BLaER1 treated with 17β-estradiol and CSF1 and Interleukin-3, amounts not matched to agents 10 nM and 100 nM (cell line): ENCODE results near the gene CATSPER2.
"Not testable (repeated sequence)": the region's sequence is repeated elsewhere in the genome, so short reads cannot be mapped to it uniquely, and the experiment has no call there.

Source experiments
- H3K27ac ChIP-seq, 11 experiments: shearing (Covaris generic); formaldehyde crosslinking; 2 replicates each; pipeline ENCODE4 v1.8.1; 2022
- H3K27me3 ChIP-seq, 11 experiments: shearing (Covaris generic); formaldehyde crosslinking; 2 replicates each; pipeline ENCODE4 v1.8.1; 2022
- H3K36me3 ChIP-seq, 11 experiments: shearing (Covaris generic); formaldehyde crosslinking; 2 replicates each; pipeline ENCODE4 v1.8.1; 2022
- H3K4me1 ChIP-seq, 10 experiments: shearing (Covaris generic); formaldehyde crosslinking; 2 replicates each; pipeline ENCODE4 v1.8.1; 2022
- H3K4me2 ChIP-seq, 11 experiments: shearing (Covaris generic); formaldehyde crosslinking; 2 replicates each; pipeline ENCODE4 v1.8.1; 2022
- H3K4me3 ChIP-seq, 10 experiments: shearing (Covaris generic); formaldehyde crosslinking; 2 replicates each; pipeline ENCODE4 v1.8.1; 2022
- H3K9ac ChIP-seq, 11 experiments: shearing (Covaris generic); formaldehyde crosslinking; 2 replicates each; pipeline ENCODE4 v1.8.1; 2022
- H3K9me3 ChIP-seq, 11 experiments: shearing (Covaris generic); formaldehyde crosslinking; replicated peaks in 1 of 11; 2 replicates each; pipeline ENCODE4 v1.8.1; 2022
- H4K20me1 ChIP-seq, 11 experiments: shearing (Covaris generic); formaldehyde crosslinking; 2 replicates each; pipeline ENCODE4 v1.8.1; 2022
- Cebpa-rat ChIP-seq, 11 experiments: shearing (Covaris generic); IDR thresholded peaks; 2 replicates each; pipeline ENCODE4 v1.8.1; 2022

CATSPER2 gene

DNA sequence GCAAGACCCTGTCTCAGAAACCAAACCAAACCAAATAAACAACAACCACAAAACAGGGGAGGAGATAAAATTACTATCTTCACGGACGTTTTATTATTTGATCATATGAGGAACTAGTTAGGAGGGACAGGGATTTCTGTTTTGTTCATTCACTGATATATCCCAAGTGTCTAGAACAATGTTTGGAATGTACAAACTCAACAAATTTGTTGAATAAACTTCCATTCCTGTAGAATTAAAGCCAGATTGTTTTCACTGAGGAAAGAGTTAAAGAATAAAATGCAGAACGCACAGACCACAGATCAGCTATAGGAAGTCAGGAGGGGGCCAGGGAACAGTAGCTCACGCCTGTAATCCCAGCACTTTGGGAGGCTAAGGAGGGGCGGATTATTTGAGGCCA, 23.5 kb downstream of the CATSPER2 start:
- Histone ChIP-seq H3K36me3 (no peaks in the 10 kb centered on the region), H3K4me1 (peaks cover 0 to 7% (median 0%) of the 10 kb centered on the region in 10 experiments; a peak in 2 of 20 replicates), H3K4me3 (no peak overlapping the region), H3K27ac (no peak overlapping the region), H4K20me1 (no peaks in the 10 kb centered on the region), H3K27me3 (no peaks in the 10 kb centered on the region), H3K4me2 (no peak overlapping the region), H3K9ac (no peak overlapping the region), H3K9me3 (no peaks in the 10 kb centered on the region)
- no peak for TF ChIP-seq Cebpa-rat (IDR thresholded peaks at IDR 0.05)

DNA sequence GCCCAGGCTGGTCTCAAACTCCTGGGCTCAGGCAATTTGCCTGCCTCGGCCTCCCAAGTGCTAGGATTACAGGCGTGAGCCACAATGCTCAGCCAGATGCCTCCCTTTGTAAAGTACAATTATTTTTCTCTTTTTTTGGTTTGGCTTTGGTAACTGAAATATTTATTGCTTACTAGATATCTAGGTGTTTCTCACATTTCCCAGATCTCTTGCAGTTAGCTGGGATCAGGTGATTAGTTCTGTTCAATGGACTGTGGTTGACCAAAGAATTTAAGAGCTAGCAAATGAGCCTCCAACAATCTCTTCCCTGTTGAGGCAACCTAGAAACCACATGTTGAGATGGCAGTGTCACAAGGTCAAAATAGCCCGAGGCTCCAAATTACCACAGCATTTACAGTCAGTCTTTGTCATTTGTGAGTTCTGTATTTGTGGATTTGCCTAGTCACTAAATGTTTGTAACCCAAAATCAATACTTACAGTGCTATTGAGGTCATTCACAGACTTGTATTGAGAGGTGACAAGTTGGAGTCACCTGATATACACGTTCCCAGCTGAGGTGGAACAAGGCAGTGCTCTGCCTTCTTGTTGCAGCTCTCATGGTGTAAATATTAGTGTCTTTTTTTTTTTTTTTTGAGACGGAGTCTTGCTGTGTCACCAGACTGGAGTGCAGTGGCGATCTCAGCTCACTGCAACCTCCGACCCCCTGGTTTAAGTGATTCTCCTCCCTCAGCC, 26.4 kb downstream of the CATSPER2 start:
- H3K27me3 ChIP-seq = not testable (repeated sequence)

DNA sequence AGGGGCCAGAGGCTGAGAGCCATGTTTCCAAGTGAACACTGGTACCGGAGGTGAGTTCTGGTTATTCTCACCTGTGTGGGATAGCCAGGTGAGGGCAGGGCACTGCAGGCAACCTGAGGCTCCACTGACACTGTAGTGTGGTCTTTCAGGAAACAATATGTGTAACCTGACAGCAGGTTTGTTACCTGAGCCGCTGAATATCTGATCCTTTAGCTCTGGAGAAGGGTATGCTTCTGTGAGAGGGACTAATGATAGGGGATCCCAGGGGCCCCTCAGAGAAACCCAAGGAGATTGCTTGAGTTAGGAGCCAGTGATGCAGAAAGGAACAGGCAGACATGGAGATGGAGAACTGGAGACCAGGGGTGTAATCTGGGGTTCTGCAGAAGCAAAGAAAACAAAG, 29.9 kb downstream of the CATSPER2 start, which contains the start of gene STRC:
TSS of gene STRC (minus strand) at position 101 of the 400 bp plus-strand sequence. CDS start at position 23, 78 bp downstream.
- H3K27ac ChIP-seq, H3K9ac ChIP-seq, H4K20me1 ChIP-seq, H3K4me3 ChIP-seq, H3K36me3 ChIP-seq, H3K27me3 ChIP-seq, H3K4me2 ChIP-seq, H3K4me1 ChIP-seq, H3K9me3 ChIP-seq: not testable (repeated sequence)

More for the DNA sequence above, 26.4 kb downstream of the CATSPER2 start:
- not testable (repeated sequence) for H3K4me3 ChIP-seq, H3K9ac ChIP-seq, H3K9me3 ChIP-seq, H3K4me2 ChIP-seq, H4K20me1 ChIP-seq, H3K27ac ChIP-seq, H3K4me1 ChIP-seq, H3K36me3 ChIP-seq

DNA sequence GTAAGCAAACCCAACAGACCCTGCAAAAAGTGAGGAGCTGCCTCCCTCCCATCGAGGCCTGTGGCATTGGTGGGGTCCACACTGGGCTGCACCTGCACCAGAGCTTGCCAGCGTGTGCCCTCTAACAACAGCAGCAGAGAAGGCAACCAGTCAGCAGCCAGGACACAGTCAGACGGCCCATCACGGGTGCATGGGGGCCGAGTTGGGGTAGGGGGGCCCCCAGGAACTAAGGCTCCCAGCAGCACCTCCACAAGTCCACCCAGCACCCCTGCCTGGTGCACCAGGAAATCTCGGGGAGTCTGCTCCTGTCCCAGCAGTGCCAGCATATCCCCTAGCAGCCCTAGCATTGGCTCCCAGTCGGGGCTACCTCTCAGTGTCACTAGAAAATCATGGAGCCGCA, 30.9 kb downstream of the CATSPER2 start:
- not testable (repeated sequence) for H3K36me3 ChIP-seq

DNA sequence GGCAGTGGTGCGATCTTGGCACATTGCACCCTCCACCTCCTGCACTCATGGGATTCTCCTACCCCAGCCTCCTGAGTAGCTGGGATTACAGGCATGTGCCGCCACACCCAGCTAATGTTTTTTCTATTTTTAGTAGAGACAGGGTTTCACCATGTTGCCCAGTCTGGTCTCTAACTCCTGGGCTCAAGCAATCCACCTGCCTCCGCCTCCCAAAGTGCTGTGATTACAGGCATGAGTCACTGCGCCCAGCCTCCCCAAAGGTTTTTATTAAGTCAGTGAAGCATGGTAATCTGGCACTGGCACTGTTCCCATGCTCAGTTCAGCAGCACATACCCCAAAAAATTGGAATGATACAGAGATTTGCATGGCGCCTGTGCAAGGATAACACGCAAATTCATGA, 46.4 kb downstream of the CATSPER2 start:
- not testable (repeated sequence) for H4K20me1 ChIP-seq, H3K9ac ChIP-seq, H3K4me2 ChIP-seq, H3K27me3 ChIP-seq, H3K9me3 ChIP-seq, H3K4me1 ChIP-seq, H3K4me3 ChIP-seq, H3K36me3 ChIP-seq, H3K27ac ChIP-seq

More for the DNA sequence above, 30.9 kb downstream of the CATSPER2 start:
- H3K27ac ChIP-seq, H3K9me3 ChIP-seq, H3K4me2 ChIP-seq, H3K4me1 ChIP-seq, H3K9ac ChIP-seq, H4K20me1 ChIP-seq, H3K4me3 ChIP-seq, H3K27me3 ChIP-seq: not testable (repeated sequence)

DNA sequence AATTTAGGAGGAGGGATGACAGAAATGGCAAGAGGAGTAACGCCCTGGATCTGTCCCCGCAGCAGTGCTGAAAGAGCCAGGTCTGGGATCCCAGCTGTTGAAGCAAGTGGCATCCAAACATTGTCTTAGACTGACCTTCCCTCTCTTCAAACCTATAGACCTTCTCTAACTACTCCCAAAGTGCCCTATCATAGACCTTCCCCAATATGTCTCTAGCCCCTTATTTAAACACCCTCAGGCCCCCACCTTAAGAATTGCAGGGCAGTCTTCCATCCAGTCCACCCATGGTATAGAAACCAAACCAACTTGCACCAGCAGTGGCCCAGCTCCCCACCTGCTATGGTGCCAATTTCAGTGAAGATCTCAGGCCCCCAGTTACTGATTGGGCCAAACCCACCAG, 48.4 kb downstream of the CATSPER2 start:
- not testable (repeated sequence) for H3K9me3 ChIP-seq, H3K27ac ChIP-seq, H3K9ac ChIP-seq, H3K27me3 ChIP-seq, H4K20me1 ChIP-seq, H3K4me3 ChIP-seq, H3K36me3 ChIP-seq, H3K4me2 ChIP-seq, H3K4me1 ChIP-seq

DNA sequence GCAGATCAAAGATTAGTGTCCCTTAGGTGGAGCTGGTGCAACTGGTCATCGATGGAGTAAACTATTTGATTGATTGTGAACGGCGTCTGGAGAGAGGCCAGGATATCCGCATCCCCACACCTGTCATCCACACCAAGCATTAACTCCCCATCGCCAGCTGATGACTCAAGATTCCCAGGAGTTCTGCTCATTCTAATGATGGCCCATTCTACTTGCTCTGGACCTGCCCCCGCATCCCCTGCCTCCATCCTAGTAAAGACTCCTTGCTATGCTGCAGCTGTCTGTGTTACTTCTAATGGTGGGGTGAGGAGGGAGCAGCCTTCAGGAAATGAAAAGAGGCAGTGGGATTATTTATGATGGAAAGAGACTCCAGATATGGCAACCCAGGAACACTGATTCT, 49.5 kb downstream of the CATSPER2 start:
- H3K27ac ChIP-seq, H3K4me1 ChIP-seq: not testable (repeated sequence)

DNA sequence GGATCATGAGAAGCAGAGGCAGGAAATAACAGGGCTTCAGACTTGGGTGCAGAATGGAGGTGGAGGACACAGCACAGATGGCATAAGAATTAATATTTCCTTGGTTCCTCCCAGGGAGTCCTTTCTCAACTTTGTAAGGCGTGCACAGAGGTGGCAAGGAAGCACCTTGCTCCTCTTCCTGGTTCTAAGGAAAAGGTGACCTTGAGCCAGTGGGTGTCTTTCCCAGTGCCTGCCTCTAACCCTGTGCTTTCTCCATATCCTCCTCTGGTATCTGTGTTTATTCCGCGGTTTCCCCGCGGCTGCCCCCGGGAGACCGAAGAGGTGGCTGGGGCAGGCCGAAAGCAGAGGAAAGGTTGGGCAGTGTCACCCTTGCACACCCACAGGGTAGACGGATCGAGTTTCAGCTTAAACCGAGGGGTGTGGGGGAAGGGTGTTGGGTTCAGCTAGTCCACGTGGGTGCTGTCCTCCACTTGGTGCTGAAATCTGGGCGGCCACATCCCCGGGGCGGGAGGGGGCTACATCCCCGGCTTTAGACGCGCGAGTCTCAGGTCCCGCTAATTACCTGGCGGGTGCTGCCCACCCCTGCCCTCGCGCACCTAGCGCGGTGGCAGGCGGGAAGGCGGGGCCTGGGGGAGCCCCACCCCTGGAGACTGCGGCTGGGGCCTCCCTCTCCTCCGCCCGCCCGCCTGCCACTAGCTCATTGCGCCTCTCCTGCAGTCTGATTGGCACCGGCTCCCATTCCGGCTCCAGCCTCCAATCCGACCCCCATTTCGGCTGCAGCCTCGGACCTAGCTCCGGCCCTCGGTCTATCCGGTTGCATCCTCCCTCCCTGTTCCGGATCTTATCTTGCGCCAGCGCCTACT, 55.1 kb downstream of the CATSPER2 start, which contains the start of gene CKMT1B:
TSS of gene CKMT1B (plus strand) at position 700 of the 863 bp plus-strand sequence. CDS start 192 bp downstream, outside the sequence.
- not testable (repeated sequence) for H3K9me3 ChIP-seq, H3K27me3 ChIP-seq, H3K4me1 ChIP-seq, H3K4me3 ChIP-seq, H4K20me1 ChIP-seq, H3K9ac ChIP-seq, H3K36me3 ChIP-seq, H3K4me2 ChIP-seq, H3K27ac ChIP-seq

More for the DNA sequence above, 49.5 kb downstream of the CATSPER2 start:
- H3K9me3 ChIP-seq, H3K4me3 ChIP-seq, H3K36me3 ChIP-seq, H4K20me1 ChIP-seq, H3K27me3 ChIP-seq, H3K4me2 ChIP-seq, H3K9ac ChIP-seq: not testable (repeated sequence)

GRCh38 chr15:43592841-43593240, 55.8 kb downstream of the CATSPER2 start:
- H3K36me3 ChIP-seq, H3K27ac ChIP-seq, H3K4me3 ChIP-seq, H3K4me2 ChIP-seq, H4K20me1 ChIP-seq, H3K9me3 ChIP-seq, H3K4me1 ChIP-seq, H3K27me3 ChIP-seq, H3K9ac ChIP-seq: not testable (repeated sequence)

- not testable (repeated sequence) for H3K27ac ChIP-seq, H3K36me3 ChIP-seq, H4K20me1 ChIP-seq
Observed at GRCh38 chr15:43589778-43590466, 58.7 kb downstream of the CATSPER2 start, which contains the start of gene PPIP5K1. PPIP5K1 (minus strand) TSS chr15:43590208; CDS start chr15:43584504, 5,704 bp downstream.

More at GRCh38 chr15:43589778-43590466, 58.7 kb downstream of the CATSPER2 start, which contains the start of gene PPIP5K1:
- H3K4me3 ChIP-seq, H3K9me3 ChIP-seq, H3K9ac ChIP-seq, H3K4me1 ChIP-seq, H3K27me3 ChIP-seq, H3K4me2 ChIP-seq: not testable (repeated sequence)
